CD4-positive, alpha-beta T cell treated with Interleukin-6 at 100 ng/mL for 8 hours (primary cell): ENCODE measurements around the gene ADAMTS18.

Source experiments
- DNase-seq: peaks from one replicate; pipeline ENCODE4 v3.0.0-alpha.2; 2020; ENCODE audit warnings: mixed read lengths, low spot score

The ADAMTS18 gene

DNA sequence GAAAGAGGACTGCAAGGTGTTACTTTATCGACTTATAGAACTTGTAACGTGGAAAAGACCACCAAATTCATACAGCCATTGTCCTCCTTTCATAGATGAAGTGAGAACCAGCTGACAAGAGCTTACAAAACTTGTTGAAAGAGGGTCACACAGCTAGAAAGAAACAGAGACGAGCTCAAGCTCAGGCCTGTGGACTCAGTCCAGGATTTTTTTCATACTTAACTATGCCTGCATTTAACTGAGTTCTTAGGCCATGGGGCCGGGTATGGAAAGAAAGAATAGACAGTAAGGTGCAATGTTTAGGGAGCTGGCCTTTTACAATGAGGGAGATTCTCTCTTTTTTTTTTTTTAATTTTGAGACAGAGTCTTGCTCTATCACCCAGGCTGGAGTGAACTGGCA is 106.1 kb downstream of the ADAMTS18 start:
- DNase-seq, result no peak

- DNase-seq, result no peak
These were observed 106.6 kb downstream of the ADAMTS18 start for GRCh38 chr16:77328274-77328673.

- no peak for DNase-seq
These were observed 107.1 kb downstream of the ADAMTS18 start for GRCh38 chr16:77327717-77328116.

DNA sequence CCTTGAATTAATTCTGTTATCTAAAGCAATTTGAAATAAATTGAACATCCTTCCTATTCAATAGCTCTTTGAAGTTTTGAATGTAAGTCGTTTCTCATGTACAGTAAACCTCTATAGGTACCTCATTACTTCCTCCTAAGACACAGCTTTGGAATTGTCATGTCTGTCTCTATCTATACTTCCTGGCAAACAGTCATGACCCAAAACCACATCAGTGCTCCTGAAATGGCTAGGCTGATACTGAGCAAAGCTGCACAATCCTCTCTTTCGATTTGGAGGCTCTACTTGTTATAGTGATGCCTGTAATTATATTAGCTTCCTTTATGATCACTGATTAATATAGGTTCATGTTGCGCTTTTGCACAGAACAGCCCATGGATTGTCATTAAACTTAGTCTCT is 110.1 kb downstream of the ADAMTS18 start:
- DNase-seq, result no peak

DNA sequence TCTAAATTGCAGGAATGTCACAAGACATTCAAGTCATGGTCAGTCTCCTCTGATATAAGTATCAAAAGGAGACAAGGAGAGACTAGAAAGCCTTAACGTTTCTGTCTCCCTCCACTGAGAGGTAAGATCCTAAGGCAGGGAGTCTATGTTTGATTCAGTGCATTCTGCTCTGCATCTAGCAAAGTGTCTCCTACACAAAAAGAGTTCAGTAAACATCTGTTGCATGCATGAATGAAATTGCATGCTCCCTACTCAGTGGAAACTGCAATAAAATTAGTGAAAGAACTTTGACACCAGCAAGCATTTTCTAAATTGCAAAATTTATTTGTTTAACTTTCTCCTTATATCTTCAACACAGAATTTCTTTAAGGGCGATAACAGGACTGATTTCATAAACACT is 111.1 kb downstream of the ADAMTS18 start:
- DNase-seq, result no peak

- no peak for DNase-seq
These were observed 112.1 kb downstream of the ADAMTS18 start for GRCh38 chr16:77322757-77323156.

DNA sequence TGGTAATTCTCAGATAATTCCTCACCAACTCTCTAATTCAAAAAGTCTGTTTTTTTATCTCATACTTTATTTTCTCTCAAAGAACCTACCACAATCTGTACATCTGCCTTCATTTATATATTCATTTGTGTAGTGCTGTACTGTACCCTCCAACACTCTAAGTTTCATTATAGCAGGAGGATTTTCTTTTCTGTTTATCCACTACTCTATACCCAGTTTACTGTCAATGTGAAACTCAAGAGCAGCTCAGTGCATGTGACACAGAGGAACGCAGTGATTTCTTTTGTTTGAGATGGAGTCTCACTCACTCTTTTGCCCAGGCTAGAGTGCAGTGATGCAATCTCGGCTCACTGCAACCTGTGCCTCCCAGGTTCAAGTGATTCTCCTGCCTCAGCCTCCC is 117.8 kb downstream of the ADAMTS18 start:
- no peak for DNase-seq

- DNase-seq, result no peak
These were observed 124.0 kb downstream of the ADAMTS18 start for GRCh38 chr16:77310877-77311276.

- DNase-seq, result no peak
These were observed 126.7 kb downstream of the ADAMTS18 start for GRCh38 chr16:77308163-77308561.

- no peak for DNase-seq
These were observed 127.2 kb downstream of the ADAMTS18 start for GRCh38 chr16:77307426-77308162.

DNA sequence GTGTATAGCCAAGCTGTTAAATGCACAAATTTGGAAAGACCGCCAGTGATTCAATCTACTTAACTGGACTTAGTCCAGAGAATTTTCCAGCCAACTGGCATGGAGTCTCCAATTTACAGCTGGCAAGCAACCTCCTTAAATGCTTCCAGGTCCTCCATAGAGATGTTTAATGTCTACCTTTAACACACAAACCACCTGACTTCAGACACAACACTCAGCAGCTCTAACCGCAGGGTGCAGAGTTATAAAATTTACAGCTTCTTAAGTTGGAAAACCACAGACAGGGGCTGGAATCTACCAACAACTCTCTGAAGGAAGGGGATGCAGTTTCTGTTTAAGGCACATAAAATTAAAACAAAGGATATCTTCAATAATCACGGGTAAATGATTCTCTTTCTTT is 128.8 kb downstream of the ADAMTS18 start:
- DNase-seq, result no peak

DNA sequence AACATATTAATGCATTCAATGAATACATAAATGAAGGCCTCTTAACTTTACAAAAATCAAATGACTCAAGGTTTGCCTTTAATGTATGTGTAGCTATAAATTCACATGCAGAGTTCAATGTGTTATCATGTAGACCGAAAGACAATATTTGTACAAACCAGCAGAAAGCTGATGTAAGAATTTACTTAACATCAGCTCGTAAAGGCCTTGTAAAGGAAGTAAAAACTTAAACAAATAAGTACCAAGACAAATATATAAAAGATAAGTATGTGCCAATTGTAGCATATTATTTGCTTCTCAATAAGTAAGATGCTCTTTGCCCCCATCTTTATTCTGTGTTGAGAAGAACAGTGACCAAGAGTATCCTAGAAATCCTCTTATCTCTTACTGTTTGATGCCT is 130.0 kb downstream of the ADAMTS18 start:
- DNase-seq, result no peak

DNA sequence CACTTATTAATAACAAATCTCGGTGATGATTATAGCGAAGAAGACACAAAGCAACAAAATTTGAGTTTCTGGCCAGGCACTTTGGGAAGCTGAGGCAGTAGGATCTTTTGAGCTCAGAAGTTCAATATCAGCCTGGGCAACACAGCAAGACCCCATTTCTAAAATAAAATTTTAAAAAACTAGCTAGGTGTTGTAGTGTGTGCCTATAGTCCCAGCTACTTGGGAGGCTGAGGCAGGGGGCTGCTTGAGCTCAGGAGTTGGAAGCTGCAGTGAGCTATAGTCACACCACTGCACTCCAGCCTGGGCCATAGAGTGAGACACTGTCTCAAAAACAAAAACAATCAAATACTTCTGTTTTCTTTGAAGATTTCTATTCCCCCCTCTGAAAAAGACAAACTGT is 130.7 kb downstream of the ADAMTS18 start:
- DNase-seq, result no peak

- DNase-seq, result no peak
These were observed 132.2 kb downstream of the ADAMTS18 start for GRCh38 chr16:77302674-77303073.

GRCh38 chr16:77302249-77302648 is 132.6 kb downstream of the ADAMTS18 start:
- DNase-seq, result no peak

DNA sequence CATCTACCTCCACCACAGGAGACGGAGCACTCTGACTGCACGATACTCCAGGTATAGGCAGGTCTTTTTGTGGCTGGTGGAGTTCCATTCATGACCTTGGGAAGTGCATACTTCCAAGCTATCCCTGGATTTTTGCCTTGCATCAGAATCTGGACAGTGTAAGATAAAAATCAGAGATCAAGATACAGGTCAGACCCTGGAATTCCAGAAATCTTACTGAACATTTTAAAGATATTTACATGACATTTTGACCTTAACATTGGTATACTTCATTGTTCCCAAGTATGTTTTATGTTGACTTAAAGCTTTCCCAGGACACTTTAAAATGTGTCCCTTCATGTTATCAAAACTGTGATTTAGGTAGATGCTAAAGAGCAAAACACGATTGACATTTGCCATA is 134.6 kb downstream of the ADAMTS18 start:
- no peak for DNase-seq

DNA sequence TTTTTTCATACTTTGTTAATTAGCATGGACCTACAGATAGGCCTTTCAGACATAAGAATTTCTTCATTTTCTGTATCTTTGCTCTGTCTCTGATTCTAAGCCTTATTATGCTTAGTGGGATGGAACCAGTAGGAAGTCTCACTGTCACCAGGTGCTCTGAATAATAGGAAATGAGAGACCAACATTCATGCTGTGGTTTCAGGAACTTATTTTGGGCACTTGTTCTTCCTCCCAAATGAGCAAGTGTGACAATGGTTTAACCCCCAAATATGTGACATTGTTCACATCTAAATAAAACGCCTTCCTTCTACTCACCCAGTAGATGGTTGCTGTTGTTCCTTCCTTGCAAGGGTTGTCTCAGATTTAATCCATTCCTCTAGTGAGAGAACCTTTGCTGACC is 135.4 kb downstream of the ADAMTS18 start:
- DNase-seq, result no peak

DNA sequence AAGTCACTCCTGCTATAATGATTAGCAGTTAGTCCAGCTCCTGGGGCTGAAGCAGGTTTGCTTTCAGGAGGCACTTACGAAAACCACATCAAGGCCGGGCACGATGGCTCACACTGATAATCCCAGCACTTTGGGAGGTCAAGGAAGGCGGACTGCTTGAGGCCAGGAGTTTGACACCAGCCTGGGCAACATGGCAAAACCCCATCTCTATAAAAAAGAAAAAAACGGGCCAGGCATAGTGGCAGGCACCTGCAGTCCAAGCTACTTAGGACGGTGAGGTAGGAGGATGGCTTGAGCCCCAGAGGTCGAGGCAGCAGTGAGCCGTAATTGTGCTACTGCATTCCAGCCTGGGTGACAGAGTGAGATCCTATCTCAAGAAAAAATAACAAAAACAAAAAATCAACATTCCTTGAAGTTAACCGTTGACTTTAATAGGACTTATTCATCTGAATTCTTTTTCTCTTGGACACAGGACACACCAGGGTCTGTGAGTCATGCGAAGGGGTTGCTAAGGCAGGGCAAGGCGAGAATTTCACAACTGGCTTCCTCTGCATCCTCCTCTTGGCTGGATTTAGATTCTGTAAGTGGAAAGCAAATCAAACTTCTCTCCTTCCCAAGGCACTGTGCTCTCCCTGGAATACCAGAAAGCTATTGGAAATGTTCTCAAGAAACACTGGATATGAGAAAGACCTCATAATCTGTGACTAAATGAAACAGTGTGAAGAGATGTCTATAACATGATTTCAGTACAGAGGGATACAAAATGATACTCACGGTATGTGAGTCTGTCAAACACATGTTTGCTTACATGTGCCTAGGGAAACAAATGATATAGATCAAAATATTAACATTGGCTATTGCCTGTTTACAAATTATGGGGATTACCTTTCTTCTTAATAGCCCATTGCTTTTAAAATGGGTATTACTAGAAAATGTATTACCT is 136.1 kb downstream of the ADAMTS18 start:
- no peak for DNase-seq

DNA sequence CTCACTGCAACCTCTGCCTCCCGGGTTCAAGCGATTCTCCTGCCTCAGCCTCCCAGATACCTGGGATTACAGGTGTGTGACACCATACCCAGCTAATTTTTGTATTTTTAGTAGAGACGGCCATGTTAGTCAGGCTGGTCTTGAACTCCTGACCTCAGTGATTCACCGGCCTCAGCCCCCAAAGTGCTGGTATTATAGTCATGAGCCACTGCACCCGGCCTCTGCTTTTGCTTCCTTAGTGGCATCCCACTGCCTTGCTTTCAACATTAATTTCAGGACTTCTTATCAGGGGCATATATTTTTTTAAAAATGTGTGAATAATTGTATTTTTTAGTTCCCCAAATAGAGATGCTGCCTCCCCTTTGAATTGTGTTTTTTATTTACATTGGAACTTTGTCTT is 136.8 kb downstream of the ADAMTS18 start:
- no peak for DNase-seq

DNA sequence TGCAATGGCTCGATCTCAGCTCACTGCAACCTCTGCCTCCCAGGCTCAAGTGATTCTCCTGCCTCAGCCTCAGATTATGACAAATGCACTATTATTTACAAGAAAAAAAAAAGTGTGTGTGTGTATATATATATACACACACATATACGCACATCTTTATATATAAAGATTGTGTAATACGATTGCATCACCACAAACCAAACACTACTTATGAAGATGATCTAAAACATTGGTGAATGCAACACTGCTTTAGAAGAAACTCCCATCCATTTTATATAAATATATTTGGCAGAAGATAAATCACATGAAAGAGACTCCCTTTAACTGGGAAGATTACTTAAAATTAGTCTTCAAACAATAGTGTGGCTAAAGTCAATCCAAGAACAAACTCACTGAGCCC is 138.9 kb downstream of the ADAMTS18 start:
- DNase-seq, result no peak

- DNase-seq, result no peak
These were observed 144.3 kb downstream of the ADAMTS18 start for GRCh38 chr16:77290451-77291115.

GRCh38 chr16:77289331-77289809 is 145.5 kb downstream of the ADAMTS18 start:
- no peak for DNase-seq

- no peak for DNase-seq
These were observed 146.6 kb downstream of the ADAMTS18 start for GRCh38 chr16:77288222-77288621.
